Peyer's patch (tissue), 4 donors: Measurements from ENCODE around the gene DMD. TPM values are rescaled to one million over a fixed set of nuclear protein-coding genes. Genes with fewer than 3 reads are reported as not detected.

Source experiments
- DNase-seq, 3 donors: peaks; one replicate each; pipeline ENCODE4 v3.0.0-alpha.2; 2017 to 2019
- H3K27ac ChIP-seq, 4 donors: fragments of 200-600 bp; sonication (generic); one replicate each; pipeline ENCODE4 v1.5.1; 2016 to 2019
- H3K27me3 ChIP-seq, 2 donors: fragments of 200-600 bp; sonication (generic); one replicate each; pipeline ENCODE4 v1.5.1; 2019
- H3K36me3 ChIP-seq, 3 donors: fragments of 200-600 bp; sonication (generic); one replicate each; pipeline ENCODE4 v1.5.1; 2016 to 2019
- H3K4me1 ChIP-seq, 4 donors: fragments of 200-600 bp; sonication (generic); one replicate each; pipeline ENCODE4 v1.5.1; 2016 to 2019
- H3K4me3 ChIP-seq, 4 donors: fragments of 200-600 bp; sonication (generic); 1 replicate in 3 of 4; 2 replicates in 1 of 4; pipeline ENCODE4 v1.5.1; 2016 to 2019; ENCODE audit warnings: mild to moderate bottlenecking in 1 of 4
- H3K9me3 ChIP-seq, 4 donors: fragments of 200-600 bp; sonication (generic); one replicate each; pipeline ENCODE4 v1.5.1; 2016 to 2019; ENCODE audit warnings: mild to moderate bottlenecking in 1 of 4
- CTCF ChIP-seq, 6 experiments: fragments of 450-650 bp in 4 of 6; fragments of 200-600 bp in 2 of 6; sonication (generic) in 1 of 6; IDR thresholded peaks; one replicate each; pipeline ENCODE4 v1.5.1; 2017 to 2019; ENCODE audit warnings: antibody characterized with exemption in 6 of 6, mild to moderate bottlenecking in 3 of 6, moderate library complexity in 1 of 6
- POLR2A ChIP-seq, 2 donors: fragments of 450-650 bp; IDR thresholded peaks; one replicate each; pipeline ENCODE4 v1.5.1; 2017; ENCODE audit warnings: antibody characterized with exemption in 2 of 2, mild to moderate bottlenecking in 2 of 2, moderate library complexity in 2 of 2
- total RNA-seq, 4 donors: library from RNA; depleted of rRNA; stranded (reverse); fragments of >200 nt; gene quantifications; one replicate each; pipeline ENCODE4 v1.1.0, GENCODE V29; 2016

DMD gene
- total RNA-seq, 4 donors from 2014 or later = 15.8 to 109 (median 19.1) TPM

- Histone ChIP-seq H3K27ac (no peak overlapping the region), H3K36me3 (no peaks in the 10 kb centered on the region)
Measured at GRCh38 chrX:33126469-33126868, 84.9 kb downstream of the DMD start.

GRCh38 chrX:33109858-33110257 lies 101.5 kb downstream of the DMD start:
- H3K9me3 ChIP-seq = no peaks in the 10 kb centered on the region
- no peaks in the 10 kb centered on the region for H3K4me1 ChIP-seq
- H3K27me3 ChIP-seq = no peaks in the 10 kb centered on the region
- TF ChIP-seq CTCF (IDR thresholded peaks at IDR 0.05) (no peak), POLR2A (IDR thresholded peaks at IDR 0.05) (no peak)
- H3K4me3 ChIP-seq = no peak overlapping the region
- no peak overlapping the region for H3K27ac ChIP-seq
- no peak for DNase-seq
- no peaks in the 10 kb centered on the region for H3K36me3 ChIP-seq

More at GRCh38 chrX:33126469-33126868, 84.9 kb downstream of the DMD start:
- Histone ChIP-seq H3K4me3 (no peak overlapping the region), H3K27me3 (no peaks in the 10 kb centered on the region), H3K9me3 (no peaks in the 10 kb centered on the region), H3K4me1 (no peaks in the 10 kb centered on the region)
- TF ChIP-seq POLR2A (IDR thresholded peaks at IDR 0.05) (no peak), CTCF (IDR thresholded peaks at IDR 0.05) (no peak)
- no peak for DNase-seq

- Histone ChIP-seq H3K27ac (no peak overlapping the region), H3K36me3 (no peaks in the 10 kb centered on the region), H3K27me3 (no peaks in the 10 kb centered on the region), H3K4me3 (no peak overlapping the region), H3K9me3 (no peaks in the 10 kb centered on the region), H3K4me1 (no peaks in the 10 kb centered on the region)
- no peak for TF ChIP-seq POLR2A (IDR thresholded peaks at IDR 0.05)
- no peak for TF ChIP-seq CTCF (IDR thresholded peaks at IDR 0.05)
- no peak for DNase-seq
Measured at GRCh38 chrX:33106737-33107136, 104.6 kb downstream of the DMD start.

- Histone ChIP-seq H3K27ac (no peak overlapping the region), H3K9me3 (no peaks in the 10 kb centered on the region), H3K36me3 (no peaks in the 10 kb centered on the region), H3K4me1 (no peaks in the 10 kb centered on the region), H3K27me3 (no peaks in the 10 kb centered on the region), H3K4me3 (no peak overlapping the region)
- no peak for TF ChIP-seq POLR2A (IDR thresholded peaks at IDR 0.05)
- no peak for TF ChIP-seq CTCF (IDR thresholded peaks at IDR 0.05)
- no peak for DNase-seq
Measured at GRCh38 chrX:33095079-33095478, 116.3 kb downstream of the DMD start.

GRCh38 chrX:33087411-33087810 lies 123.9 kb downstream of the DMD start:
- Histone ChIP-seq H3K27me3 (no peaks in the 10 kb centered on the region), H3K27ac (no peak overlapping the region), H3K9me3 (no peaks in the 10 kb centered on the region), H3K4me1 (no peaks in the 10 kb centered on the region), H3K4me3 (no peak overlapping the region), H3K36me3 (no peaks in the 10 kb centered on the region)
- no peak for TF ChIP-seq POLR2A (IDR thresholded peaks at IDR 0.05)
- no peak for TF ChIP-seq CTCF (IDR thresholded peaks at IDR 0.05)
- DNase-seq = no peak

GRCh38 chrX:33086886-33087285 lies 124.5 kb downstream of the DMD start:
- Histone ChIP-seq H3K4me1 (no peaks in the 10 kb centered on the region), H3K9me3 (no peaks in the 10 kb centered on the region), H3K27ac (no peak overlapping the region), H3K36me3 (no peaks in the 10 kb centered on the region), H3K27me3 (no peaks in the 10 kb centered on the region), H3K4me3 (no peak overlapping the region)
- TF ChIP-seq POLR2A (IDR thresholded peaks at IDR 0.05) = no peak
- no peak for TF ChIP-seq CTCF (IDR thresholded peaks at IDR 0.05)
- no peak for DNase-seq
